Spleen (tissue), 7 donors: ENCODE measurements around the gene VWA3B.

ENCODE experiments used
- POLR2AphosphoS5 ChIP-seq, 3 donors: sonication (generic); formaldehyde crosslinking; IDR thresholded peaks; one replicate each; pipeline ENCODE4 v1.5.1; 2017; ENCODE audit warnings: antibody characterized with exemption in 3 of 3
- TF ChIP-seq, protein P1 (sequence below), 11 experiments: fragments of 200-600 bp in 7 of 11; fragments of 450-650 bp in 4 of 11; sonication (generic) in 4 of 11; IDR thresholded peaks in 8 of 11; conservative IDR thresholded peaks in 3 of 11; 1 replicate in 7 of 11; 2 replicates in 4 of 11; pipeline versions ENCODE4 v1.4.0 to v1.8.0; 2016 to 2021; ENCODE audit warnings: antibody characterized with exemption in 11 of 11, inconsistent platforms in 4 of 11, mild to moderate bottlenecking in 1 of 11
- donor health status: DM: no; HTN: no; CAD: no; lungs with moderate emphysema.
- donor health status: DM: no; HTN: no; CAD: no.
- donor health status: DM: no; HTN: no; CAD: no.

GRCh38 chr2:98172150-98172765, 85.3 kb downstream of the VWA3B start:
- no peak for TF ChIP-seq POLR2AphosphoS5 (IDR thresholded peaks at IDR 0.05)
- TF ChIP-seq, protein P1, sequence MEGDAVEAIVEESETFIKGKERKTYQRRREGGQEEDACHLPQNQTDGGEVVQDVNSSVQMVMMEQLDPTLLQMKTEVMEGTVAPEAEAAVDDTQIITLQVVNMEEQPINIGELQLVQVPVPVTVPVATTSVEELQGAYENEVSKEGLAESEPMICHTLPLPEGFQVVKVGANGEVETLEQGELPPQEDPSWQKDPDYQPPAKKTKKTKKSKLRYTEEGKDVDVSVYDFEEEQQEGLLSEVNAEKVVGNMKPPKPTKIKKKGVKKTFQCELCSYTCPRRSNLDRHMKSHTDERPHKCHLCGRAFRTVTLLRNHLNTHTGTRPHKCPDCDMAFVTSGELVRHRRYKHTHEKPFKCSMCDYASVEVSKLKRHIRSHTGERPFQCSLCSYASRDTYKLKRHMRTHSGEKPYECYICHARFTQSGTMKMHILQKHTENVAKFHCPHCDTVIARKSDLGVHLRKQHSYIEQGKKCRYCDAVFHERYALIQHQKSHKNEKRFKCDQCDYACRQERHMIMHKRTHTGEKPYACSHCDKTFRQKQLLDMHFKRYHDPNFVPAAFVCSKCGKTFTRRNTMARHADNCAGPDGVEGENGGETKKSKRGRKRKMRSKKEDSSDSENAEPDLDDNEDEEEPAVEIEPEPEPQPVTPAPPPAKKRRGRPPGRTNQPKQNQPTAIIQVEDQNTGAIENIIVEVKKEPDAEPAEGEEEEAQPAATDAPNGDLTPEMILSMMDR (IDR thresholded peaks at IDR 0.05 in 8 of 11, conservative IDR thresholded peaks at IDR 0.05 in 3 of 11): no peak
